Endometrial microvascular endothelial cells (primary cell): ENCODE data around the gene RAB6B. TPM values are rescaled to one million over a fixed set of nuclear protein-coding genes. Genes with fewer than 3 reads are reported as not detected.

Experiments used
- in situ Hi-C: cut with HindIII; loops from 2 replicates; pipeline ENCODE4 v1.10.0; 2017; ENCODE audit warnings: low sequenced_read_pairs, low pct_unique_long_range_greater_than_20kb; ENCODE audit errors: inconsistent ontology term
- total RNA-seq: library from RNA; depleted of rRNA; stranded (reverse); fragments of >200 nt; gene quantifications from one replicate; pipeline ENCODE4 v1.2.3, GENCODE V29; 2015; ENCODE audit errors: inconsistent ontology term

Gene RAB6B
- total RNA-seq, 1 donor from 2014 or later: 1.6 TPM

- in situ Hi-C loops: no loop called here
These were observed 9.7 kb upstream of the RAB6B start for GRCh38 chr3:133905376-133905775.

GRCh38 chr3:133901847-133902246 is 6.2 kb upstream of the RAB6B start:
- in situ Hi-C loops: no loop called here

DNA sequence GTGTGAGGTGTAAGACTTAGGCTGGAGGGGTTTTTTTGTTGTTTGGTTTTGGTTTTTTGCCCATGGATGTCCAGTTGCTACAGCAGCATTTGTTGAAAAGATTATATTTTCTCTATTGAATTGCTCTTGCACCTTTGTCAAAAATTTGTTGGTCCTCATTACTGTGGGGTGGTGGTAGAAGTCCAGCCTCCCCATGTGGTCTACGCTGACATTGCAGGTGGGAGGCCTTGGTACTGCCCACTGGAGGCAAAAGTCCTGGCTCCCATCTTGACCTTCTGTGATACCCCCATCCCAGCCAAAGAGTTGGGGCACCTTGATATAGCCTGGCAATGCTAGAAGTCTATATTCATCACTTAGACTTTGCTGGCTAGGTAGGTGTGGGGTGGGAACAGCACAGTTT is 5.4 kb upstream of the RAB6B start:
- in situ Hi-C loops: no loop called here

GRCh38 chr3:133899311-133899710 is 3.6 kb upstream of the RAB6B start:
- in situ Hi-C loops: no loop called here

DNA sequence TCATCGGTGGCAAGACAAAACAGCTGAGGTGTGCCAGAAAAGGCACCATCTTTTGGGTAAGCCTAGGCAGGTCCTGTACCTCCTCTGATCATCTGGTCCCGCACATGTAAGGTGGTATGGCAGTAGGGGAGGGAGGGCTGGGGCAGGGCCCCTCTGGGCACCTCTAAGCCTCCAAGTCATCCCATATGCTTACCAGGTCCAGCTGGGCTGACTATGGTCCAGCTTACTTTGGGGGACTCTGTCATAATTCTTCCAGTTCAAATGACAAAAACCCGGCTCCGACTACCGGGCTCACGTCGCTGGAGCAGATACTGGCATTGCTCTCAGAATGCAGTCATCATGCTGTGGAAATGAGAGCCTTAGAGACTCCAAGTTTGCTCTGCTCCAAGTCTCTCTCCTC is 1.9 kb upstream of the RAB6B start:
- in situ Hi-C loops: no loop called here

DNA sequence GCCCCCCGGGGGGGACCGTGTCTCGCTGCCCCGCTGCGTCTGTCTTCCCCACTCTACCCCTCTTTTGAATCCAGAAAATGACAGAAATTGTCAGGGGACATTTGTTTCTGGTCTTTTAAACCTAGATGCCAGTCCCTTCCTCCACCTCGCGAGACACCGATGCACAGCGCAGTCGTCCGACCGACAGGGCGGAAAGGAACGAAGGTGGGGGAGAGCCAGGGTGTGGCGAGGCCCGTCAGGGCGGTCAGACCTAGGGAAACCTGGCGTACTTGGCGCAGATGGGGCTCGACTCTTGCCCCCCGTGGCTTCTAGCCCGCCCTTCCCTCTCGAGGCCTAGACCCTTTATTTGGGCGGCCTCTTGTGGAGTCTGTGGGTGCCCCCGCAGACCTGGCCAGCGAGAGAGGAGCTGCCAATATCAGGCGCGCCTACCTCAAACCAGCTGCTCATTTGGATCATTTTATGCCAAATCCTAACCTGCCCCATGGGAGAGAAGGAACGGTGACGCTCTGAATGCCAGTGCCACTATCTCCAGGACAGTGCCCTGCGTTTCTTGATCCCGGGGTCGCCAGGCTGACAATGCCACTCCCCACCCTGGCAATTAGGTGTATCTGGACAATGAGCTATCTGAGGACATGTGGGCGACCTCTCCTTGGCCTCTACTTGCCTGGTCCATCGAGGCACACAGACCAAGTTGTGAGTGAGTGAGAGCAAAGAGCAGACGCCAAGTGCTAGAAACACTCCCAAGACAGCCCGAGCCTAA is 500 bp upstream of the RAB6B start:
- in situ Hi-C loops: no loop called here

DNA sequence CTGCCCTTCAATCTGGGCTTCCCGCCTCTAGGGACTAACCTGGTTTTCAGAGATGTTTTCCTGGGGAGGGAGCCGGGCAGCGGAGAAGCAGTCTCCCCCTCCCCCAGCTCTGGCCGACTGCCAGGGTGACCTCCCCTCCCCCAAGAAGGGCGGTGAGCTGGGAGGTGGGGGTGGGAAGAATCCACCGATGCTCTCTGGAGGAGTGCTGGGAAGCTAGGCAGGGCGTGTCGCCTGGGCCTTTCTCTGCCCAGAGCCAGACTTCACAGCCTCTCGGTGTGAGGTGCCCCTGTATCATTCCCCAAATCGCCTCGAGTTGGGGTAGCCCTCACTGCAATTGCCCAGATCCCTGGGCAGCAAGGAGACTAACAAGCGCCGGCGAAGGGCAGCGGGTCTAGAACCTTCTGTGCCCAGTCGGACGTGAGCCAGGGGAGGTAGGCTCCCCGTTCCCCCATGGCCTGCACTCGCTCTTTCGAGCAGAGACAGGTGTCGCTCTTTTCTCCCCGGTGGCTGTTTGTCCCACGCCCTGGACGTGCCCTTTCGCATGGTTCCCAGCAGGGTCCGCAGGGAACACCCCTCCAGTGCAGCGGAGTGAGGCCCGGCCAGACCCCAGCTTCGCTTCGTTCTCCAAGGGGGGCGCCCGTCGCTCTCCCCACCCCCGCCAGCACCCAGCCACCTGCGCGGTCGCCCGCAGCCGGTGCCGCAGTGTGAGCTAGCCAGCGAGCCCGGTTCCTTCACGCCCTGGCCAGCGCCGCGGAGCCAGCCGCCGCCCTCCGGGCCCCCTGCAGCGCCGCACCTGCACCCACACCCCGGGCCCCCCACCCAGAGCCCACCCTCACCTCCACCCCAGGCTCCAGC is 1.1 kb downstream of the RAB6B start:
- in situ Hi-C loops: no loop called here

GRCh38 chr3:133893683-133894352 is 1.9 kb downstream of the RAB6B start:
- in situ Hi-C loops: no loop called here

DNA sequence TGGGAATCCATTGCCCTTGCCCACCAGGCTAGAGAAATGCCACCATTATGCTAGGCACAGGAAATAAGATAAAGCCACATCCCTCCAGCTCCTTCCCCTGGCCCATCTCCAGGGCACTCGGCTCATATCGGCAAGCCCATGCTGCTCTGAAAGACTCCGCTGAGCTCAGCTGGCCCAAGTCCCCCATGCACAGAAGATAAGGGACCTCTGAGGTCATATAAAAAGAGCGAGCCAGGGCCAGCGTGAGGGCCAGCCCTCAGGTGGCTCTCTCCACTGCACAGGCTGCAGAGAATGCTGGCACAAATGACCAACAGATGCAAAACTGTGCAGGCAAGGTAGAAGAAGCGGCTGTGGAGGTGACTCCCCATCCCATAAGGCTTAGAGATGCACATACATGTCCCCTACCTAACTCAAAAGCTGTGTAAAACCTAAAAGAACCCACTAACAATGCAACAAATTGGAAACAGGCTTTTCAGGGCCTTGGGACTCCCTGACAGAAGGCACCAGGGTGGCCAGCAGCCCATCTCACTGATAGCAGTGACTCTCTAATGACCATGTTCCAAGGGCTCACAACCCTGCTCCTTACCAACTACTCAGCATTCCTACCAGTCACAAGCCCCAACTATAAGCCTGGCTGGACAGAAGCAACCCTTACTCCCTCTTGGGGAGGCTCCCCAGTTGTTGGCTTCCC is 3.0 kb downstream of the RAB6B start:
- in situ Hi-C loops: no loop called here

DNA sequence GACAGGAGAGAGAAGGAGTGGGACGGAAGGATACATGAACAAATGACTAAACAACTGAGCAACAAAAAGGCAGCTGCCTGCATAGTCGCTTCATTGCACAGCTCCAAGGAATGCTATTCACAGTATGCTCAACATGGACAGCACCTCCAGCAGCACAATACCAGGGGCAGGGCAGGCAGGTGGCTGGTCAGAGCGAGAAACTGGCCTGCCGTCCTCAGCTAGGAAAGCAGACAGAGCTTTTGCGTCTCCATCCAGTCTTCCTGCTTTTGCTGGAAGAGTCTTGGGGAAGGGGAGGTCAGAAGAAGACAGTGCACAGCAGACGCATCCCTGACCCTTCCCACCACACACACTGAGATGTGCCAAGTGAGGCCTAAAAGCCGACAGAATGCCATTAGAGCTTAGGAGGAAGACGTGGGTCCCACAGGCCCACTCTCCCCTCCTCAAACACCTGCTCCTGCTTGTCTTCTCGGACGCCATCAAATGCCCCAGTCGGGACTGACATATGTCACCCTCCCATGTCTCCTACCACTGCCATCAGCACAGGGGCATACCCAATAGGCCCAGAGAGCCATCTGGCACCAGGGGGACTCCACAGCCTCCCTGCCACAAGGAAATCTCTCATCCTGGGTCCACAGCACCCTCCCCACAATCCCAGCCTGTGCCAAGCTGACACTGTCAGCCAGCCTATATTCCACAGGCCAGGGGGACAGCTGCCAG is 3.9 kb downstream of the RAB6B start:
- in situ Hi-C loops: no loop called here

- in situ Hi-C loops: no loop called here
These were observed 4.6 kb downstream of the RAB6B start for GRCh38 chr3:133890972-133891644.

DNA sequence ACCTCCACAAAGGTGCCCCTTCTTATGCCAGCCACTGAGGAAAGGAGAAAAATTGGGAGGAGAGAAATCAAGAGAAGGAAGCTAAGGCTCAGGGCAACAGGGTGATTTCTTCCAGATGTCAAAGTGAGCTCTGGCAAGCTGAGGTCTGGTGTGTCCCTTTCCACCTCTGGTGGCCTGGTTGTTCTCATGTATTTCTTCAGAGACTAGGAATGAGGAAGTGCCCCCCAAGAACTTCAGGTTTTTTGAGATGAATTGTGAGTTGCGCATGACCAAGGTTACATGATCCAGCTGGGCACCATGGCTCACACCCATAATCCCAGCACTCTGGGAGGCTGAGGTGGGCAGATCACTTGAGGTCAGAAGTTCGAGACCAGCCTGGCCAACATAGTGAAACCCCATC is 5.6 kb downstream of the RAB6B start:
- in situ Hi-C loops: no loop called here

- in situ Hi-C loops: no loop called here
These were observed 6.8 kb downstream of the RAB6B start for GRCh38 chr3:133888726-133889340.

DNA sequence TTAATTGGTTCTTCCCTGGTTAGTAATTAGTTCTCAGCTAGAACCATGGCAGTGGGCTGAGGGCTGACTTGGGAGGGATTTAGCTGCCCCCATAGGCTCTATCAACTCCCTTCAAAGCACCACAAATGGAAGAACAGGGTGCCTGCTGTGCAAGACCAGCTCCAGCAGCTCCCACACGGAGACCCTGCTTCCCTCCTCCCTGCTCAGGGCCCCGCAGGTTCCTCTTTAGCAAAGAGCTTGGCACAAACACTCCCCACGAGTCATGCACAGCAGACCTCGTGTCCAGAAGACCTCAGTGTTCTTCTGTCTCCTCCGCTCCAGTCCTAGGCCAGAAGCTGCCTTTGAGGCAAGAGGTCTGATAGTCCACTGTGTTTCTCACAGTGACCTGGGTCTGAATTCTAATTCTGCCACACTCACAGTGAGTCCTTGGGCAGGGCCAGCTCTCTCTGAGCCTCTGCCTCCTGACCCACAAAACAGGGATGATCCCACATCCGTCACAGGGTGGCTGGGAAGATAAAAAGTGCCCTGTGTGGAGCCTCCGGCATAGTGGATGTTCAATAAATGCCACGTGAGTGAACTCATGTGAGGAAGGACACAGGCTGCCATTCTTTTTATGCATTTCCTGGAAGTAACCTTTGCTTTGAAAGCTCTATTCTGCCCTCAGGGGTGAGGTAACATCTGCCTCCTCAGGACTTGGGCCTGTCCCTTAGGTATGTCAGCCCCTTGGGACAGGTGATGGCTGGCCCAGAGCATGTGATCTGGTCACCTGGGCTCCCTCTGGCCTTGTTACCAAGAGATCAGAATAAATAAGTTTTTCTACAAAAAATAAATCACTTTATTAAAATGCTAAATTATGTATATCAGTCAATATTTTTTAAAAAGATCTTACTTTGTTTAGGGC is 7.6 kb downstream of the RAB6B start:
- in situ Hi-C loops: no loop called here

- in situ Hi-C loops: no loop called here
These were observed 8.4 kb downstream of the RAB6B start for GRCh38 chr3:133887074-133887802.

DNA sequence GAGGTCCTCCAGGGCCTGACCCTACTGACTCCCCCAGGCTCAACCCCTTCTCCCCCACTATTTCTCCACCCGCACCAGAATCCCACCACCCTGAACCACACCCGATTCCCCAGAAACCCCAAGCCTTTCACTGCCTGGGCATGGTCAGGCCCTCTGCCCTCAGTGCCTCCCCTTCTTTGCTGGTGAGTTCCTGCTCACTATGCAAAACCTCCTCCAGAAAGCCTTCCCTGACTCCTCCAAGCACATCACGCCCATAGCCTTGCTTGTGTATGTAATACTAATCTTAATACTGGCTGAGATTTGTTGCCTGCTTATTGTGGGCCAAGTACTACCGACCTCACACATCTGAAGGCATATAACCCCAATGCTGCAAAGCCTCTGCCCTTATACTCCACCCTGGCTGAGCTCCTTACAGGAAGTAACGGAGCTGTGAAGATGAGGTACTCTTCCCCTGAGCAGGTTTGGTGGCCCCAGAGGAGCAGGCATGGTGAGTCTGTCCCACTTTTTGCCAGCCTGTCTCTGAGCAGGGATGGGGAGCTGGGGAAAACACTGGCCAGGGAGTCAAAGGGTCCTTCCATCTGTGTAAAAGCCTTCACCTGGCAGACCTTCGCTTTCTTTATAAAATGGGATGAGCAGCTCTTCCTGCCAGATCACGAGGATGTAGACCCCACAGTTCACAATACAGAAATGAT is 9.5 kb downstream of the RAB6B start:
- in situ Hi-C loops: no loop called here
